Hepatic stellate cell (primary cell): Measurements from ENCODE around the gene MACROH2A1.

Experiments used
- DNase-seq: peaks from one replicate; pipeline ENCODE4 v3.0.0; 2011; ENCODE audit warnings: low spot score

Gene MACROH2A1

DNA sequence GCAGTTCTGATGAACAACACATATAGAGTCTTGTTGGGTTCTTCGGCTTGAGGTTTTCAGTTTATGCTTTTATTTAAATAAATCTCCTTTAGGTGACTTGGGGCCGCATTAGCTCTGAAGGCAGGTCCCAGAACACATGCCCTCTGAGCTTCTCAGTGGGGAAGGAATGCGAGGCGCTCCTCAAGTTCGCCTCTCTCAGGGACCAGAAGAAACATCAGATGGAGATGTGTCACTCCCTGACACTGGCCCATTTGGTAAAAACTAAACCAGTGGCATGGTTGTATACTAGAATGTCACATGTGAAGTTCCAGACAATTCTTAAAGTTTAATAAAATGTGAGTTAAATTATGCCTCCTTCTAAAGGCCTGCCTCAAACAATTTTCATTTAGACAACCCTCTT is 1.9 kb downstream of the MACROH2A1 start:
- DNase-seq, result no peak

DNA sequence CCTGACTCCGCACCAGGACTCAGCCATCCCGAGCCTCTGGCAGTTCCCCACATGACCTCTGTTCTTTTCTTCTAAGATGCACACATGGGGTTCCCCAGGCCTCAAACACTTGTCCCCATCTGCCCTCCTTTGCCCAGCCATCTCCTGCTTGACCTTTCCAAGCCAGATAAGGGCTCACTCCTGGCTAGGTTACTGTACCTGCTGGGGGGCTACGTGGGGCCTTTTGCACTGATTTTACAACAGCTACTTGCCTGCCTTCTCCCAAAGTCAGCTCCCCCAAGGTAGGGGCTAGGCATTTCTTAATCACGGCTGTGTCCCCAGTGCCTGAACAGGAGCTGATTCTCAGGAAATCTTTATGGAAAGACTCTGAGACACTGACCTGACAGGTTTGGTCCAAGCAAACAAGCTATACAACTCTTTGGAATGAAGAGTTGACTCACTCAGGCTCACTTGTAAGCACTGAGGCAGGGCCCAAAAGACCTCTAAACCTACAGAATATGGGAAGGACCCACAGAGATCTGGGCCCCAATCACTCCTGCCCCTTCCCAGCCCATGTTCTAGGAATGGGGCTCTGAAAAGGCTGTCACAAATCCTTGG is 2.5 kb downstream of the MACROH2A1 start:
- no peak for DNase-seq

DNA sequence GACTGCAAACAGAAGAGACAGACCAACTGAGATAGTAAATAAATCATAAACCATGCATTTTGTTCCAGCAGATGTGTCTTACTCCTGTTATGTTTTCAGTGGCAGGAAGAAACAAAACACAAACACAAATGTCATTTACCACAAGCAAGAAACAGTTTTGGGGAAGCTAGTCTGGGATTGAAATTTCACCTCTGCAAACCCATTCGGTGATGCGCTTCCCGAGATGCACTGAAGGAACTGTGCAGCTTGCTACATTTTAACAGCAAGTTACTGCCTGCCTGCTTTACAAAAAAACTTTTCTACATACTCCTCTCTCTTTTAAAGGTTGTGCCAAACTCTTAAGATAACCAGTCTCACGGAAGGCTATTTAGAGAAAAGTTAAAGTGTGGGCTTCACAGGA is 3.2 kb downstream of the MACROH2A1 start:
- DNase-seq, result no peak

DNA sequence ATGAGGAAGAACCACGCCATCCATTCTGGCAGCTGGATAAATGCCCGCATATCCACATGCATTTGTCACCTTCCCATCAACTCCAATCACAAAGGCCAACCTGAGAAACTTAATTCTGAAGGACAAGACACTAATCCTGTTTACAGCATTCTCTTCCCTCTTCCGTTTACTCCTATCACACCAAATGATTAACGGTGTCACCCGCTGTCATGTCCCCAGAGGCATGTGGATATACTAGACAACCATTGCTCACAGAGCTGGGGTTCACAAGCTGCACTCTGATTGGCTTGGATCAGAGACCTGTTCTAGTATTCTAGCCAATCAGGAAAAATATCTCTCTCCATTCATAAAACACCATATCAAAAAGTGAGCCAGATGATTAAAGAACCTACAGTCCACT is 3.6 kb downstream of the MACROH2A1 start:
- DNase-seq, result no peak

DNA sequence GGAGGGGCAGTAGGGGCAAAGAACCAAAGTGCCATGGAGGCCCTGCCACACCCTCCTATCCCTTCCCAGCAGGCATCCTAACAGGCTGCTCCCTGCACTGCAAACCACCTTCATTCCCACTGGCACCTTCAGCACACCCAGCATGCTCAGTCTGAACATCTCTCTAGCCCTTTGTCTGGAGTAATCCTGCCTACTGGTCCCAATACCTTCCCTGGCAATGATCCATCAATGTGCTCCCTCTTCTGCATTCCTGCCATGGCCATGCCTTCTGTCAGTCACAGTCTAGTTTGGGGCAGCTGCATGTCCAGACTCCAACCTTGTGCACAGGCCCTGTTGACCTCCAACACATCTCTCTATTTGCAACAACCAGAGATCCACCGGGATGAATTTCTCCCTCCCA is 4.9 kb downstream of the MACROH2A1 start:
- DNase-seq, result no peak

DNA sequence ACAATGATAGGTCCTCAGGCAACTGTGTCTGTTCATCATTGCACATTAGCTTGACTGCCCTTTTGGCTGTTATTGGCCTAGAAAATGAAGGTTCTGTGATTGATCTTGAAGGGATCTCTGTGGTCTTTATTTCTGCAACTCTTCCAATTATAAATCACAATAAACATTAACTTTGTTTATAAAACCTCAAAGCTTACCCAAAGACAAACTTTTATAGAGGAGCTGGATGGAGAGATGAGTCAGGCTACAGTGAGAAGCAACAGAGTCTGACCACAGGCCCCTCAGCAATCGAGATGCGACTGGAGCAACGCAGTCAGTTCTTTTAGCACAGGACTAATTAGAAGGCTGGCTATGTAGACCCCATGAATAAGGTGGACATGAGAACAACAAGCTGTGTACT is 5.3 kb downstream of the MACROH2A1 start:
- DNase-seq, result peak; percentile 64

DNA sequence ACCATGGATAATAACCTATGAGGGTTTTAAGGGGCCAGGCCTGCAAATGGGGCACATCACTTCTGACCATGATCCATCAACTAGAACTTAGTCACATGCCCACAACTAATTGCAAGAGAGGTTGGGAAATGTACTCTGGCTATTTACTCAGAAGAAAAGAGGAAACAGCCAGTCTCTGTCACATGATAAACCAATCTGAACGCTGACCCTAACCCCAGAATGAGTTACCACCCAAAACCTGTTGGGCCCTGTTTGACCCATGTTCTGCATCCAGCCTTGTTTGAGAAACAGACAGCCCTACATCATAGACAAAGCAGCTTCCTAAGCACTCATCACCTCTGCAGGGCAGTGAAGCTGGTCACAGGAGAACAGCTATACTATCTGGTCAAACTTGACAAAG is 5.8 kb downstream of the MACROH2A1 start:
- no peak for DNase-seq

DNA sequence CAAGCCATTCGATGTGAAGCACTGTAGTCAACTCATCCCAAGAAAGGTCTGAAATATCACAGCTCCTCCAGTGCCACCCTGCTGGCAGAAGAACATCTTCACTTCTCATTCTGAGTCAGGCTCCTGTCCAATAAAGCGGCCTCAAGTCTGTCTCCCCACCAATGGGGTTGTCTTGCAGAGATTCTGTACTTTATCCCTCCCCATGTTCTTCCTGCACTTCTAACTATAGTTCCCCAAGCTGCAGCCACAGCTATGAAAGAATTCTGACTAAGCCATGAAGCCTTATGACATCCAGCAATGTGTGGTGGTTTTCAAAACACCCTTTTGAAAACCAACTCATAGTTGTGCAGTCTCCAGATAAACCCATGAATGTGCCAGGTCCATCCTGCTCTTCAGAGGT is 6.8 kb downstream of the MACROH2A1 start:
- peak; percentile 79 for DNase-seq

DNA sequence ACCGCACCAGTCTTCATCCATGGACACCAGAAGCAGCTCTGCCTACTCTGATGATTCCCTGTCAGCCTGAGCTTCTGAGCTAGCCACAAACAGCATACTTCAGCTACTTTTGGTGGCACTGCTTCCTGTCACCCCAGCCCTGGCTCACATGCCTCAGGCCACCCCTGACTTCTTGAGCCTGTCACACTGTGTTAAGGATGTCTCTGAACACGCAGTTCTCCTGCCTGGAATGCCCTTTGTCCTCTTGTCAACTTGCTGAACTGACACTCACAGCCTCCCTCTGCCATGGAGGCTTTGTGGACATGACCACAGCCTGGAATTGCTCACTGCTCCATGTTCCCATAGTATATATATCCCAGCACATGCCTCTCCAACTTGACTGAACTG is 7.2 kb downstream of the MACROH2A1 start:
- no peak for DNase-seq

DNA sequence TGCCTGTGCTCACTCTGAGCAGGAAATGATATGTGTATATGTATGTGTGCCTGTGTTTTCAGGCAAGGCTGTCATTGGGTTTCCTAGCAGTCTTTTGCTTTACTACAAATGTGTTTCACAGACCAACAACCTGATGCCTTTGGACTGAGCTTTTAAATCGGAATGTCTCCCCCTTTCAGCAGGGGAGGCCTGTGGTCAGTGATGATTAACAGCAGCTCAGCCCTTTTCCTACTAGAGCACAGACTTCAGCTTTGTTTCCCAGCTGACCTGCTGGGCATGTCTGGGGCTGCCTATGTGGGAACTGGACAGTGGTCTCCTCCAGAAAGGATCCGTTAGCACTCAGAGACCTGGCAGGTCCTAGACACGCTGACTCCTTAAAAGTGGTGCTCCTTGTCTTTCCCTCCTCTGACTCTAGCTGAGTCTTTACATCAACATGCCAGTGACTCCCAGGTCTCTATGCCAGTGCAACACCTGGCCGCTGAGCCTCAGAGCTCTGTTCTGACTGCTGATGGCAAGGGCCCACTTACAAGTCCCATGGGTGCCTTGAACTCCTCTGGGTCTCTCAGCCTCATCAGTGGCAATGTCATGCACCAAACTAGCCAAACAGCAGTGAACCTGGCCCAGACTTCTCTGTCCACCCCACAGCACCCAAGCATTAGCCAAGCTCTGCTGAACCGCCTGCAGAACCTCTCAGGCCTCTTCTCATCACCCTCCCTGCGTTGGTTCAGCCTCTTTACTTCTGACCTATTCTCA is 7.7 kb downstream of the MACROH2A1 start:
- peak; percentile 91 for DNase-seq

DNA sequence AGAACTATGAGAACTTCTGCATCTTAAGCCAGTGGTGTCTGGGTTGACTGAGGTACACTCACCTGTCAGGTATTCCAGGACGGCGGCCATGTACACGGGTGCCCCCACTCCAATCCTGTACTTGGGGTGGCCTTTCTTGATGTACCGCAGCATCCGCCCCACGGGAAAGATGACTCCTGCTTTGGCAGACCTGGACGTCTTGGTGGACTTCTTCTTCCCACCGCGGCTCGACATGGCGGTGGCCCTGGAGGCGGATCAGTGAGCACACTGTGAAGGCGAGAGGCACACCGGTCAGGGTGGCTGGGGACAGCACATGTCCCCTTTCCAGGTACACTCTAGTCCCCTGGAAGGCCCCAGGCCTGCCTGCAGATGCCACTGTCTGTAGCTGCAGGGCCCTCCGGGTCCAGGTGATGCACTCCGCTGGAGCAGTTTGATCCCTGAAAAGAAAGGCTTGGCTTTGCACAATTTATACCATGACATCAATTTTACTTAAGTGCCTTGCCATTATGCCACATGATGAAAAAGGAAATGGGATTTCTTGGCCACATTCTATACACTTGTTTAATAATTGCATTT is 10.1 kb downstream of the MACROH2A1 start:
- DNase-seq, result no peak

DNA sequence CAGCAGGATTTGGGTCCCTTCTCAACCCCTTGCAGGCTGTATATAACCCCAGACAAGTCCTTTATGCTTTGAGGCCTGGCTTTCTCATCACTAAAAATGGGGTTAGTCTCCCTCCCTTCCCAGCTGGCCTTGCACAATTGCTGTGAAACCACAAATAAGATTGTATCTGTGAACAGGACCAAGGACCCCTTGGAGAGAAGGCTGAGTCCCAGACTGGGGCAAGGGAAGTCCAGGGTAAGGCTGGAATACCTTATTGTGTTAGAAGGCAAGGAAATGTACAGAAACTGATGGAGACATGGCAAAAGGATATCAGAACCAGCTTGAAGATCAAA is 11.4 kb downstream of the MACROH2A1 start:
- DNase-seq, result no peak

DNA sequence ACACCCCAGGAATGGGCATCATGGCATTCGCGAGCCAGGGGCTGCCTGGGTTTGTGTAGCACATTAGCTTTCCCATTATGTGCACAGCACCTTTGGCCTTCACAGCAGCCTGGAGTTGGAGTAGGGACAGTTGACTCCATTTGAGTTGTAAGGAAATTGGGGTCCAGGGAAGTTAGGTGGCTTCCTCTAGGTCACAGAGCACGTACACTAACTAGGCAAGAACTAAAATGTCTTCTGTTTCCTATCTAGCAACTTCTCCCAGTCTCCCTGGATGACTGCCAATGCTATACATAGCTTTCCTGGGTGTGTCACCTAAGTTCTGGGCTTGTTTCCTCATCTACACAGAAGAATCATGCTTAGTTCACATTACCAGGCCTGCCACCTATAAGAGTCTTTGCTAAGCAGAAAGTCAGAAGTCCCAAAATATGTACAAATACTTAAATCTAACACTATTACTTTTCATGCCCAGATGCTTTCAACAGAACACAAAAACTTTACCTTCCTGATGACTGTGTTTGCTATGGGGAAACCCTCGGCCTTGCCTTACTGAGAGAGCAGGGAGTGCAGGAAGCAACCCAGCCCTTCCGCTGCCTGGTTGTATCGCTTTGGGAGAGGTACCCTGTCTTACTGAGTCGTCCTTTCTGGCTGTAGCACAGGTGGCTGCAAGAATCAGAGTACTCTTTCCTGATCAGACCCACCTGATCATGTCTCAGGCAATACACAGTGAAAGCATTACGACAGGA is 12.0 kb downstream of the MACROH2A1 start:
- peak; percentile 80 for DNase-seq

DNA sequence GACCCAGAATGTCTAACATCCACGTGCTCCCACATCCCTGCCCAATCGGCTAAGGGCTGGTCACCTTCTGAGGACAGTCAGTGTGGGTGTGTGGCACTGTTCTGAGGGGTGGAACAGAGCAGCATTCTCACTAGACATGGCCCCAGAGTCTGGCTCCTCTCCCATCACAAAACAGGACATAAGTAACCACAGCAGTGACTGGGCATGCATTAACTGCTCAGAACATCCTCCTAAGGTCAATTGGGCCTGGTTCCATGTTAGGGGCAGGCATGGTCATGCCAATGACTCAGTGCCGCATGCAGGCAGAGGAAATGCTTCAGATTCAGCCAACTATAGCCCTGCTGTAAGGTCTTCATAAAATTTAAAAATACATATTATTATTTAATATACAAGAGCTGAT is 12.9 kb downstream of the MACROH2A1 start:
- DNase-seq, result no peak

DNA sequence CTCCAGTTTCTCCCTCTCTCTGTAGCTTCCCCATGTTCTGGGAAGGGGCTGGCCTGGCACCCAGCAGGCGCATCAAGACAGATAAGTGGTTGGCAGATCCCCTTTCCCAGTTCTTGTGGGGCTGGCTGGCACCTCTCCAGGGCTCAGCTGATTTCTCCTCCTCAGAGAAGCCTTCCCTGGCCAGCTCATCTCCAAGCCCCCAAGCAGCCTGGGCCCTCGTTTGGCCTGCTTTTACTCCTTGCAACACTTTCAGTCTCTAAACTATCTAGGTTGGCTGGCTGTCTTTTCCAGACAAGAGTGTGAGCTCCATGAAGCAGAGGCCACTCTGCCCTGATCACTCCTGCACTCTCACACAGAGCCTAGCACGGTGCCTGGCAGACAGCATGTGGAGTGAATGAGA is 13.5 kb downstream of the MACROH2A1 start:
- no peak for DNase-seq

DNA sequence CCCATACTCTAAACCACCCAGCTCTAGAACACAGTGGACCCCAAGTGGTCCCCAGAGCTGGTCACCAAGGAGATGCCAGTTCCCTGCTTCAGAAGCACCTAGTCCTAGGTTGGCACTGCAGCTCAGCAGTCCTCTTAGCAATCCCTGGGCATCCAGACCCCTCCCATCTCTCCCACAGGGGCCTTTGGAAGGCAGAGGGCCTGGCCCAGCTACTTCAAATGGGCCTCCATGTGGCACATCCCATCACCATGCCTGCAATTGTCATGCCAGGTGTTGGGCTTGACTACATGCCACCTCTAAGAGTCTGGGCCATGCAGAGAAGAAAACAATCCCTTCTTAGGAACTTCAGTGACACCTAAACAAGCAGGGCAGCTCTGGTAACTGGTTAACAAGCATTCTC is 14.1 kb downstream of the MACROH2A1 start:
- DNase-seq, result no peak

DNA sequence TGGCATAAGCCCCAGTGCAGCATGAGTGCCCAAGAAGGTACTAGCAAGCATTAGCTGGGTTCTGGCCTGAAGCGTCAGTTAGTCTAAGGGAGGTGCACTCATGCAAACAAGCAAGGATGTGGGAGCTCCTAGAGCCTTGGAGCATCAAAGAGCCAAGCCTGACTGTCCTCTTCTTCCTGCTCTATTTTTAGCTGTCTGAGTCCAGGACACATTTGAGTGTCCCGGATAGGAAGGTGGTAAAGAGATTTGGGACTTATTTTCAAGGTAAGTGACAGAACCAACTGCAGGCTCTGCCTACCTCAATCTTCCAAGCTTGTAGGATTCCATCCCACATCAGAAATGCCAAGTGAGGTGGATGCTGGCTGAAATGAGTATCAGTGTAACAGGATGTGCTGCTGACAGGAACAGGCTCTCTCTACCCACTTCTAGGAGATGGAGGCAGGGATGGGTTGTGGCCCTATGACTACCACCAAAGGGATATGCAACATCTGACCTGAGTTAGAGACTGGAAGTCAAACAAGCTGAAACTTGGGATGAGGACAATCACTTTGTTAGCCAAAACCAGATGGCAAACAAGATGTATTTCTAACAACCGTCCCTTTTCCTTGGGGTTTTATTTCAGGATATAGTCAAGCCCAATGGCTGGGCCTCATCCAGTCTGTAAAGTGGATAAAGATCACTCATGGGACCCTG is 15.1 kb downstream of the MACROH2A1 start:
- DNase-seq, result no peak

DNA sequence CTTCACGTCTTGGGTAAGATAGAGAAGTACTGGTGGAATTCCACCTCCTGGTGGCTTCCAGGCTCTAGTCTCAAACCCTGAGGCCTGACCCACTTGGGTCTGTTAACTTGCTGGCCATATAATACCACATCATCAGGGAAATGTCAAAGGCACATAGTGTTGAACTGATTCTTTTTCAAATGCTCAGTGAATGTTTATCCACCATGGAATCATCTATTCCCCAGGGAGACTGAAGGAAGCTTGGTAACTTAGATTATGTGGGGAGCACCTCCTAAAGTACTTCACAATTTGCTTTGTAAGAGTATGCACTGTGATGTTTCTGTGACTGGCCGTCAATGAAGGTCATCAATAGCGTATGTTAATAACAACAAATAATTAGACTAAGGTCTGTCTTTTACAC is 16.1 kb downstream of the MACROH2A1 start:
- DNase-seq, result no peak

DNA sequence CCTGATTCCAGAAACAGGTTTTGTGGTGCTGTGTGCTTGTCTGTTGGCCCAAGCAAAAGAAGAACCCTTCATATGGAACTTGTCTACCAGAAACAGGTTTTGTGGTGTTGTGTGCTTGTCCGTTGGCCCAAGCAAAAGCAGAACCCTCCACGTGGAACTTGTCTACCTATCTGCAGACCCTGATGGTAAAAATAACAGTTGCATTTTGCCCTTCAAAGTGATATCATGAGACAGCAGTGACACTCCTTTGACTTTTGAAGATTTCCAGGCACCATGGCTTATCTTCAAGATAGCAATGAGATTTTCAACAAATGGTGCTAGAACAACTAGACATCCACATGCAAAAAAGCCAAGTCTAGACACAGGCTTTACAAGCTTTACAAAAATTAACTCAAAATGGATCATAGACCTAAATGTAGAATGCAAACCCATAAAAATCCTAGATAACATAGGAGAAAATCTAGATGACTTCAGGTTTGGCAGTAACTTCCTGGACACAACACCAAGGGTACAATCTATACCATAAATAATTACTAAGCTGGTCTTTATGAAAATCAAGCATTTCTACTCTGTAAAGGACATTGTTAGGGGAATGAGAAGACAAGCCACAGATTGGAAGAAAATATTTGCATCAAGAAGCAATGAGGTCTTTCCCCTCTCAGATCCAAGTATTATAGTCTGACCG is 16.8 kb downstream of the MACROH2A1 start:
- DNase-seq, result no peak

DNA sequence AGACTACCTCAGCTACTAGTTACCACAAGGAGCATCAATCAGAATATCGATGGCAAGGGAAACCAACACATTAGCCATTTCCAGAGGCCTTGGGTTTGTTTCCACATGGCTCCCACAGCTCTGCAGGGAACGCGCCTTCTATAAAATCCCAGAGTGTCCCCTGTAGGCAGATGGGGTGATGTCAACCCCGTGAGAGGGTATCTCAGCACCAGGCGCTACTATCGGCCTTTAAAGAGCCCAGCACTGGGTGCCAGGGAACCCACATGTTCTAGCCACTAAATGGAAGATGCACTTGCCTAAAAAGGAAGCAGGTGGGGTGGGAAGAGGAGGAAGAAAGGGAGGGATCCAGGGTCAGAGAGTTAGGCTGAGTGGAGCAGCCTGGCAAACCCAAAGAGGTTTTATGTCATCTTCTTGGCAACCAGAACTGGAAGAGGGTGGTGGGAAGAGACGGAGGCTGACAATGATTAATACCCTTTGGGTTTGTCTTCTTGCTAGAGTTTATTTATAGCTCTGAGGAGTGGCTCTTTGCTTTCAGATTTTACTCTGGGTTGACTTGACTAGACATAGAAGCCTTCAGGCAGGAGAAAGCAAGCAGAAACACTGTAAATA is 19.9 kb downstream of the MACROH2A1 start:
- DNase-seq, result no peak
